Endothelial cell of umbilical vein (primary cell): ENCODE results near the gene IGSF9. TPM values are rescaled to one million over a fixed set of nuclear protein-coding genes. Genes with fewer than 3 reads are reported as not detected.

ENCODE experiments used
- BruUV-seq: library from RNA; stranded (reverse); fragments of 400-500 nt; replicated peaks from 2 replicates; lab custom pipeline; 2021; lab: Mats Ljungman, UMichigan
- CTCF ChIA-PET: fragments of 300-600, 350-600 bp; sonication (Branson Sonifier 250); formaldehyde crosslinking; loops from one replicate; lab custom pipeline; 2021; ENCODE audit warnings: antibody characterized with exemption, inconsistent platforms; lab: Charles Lee
- POLR2A ChIA-PET: fragments of 300-600, 350-600 bp; sonication (Branson Sonifier 250); formaldehyde crosslinking; loops from one replicate; lab custom pipeline; 2021; ENCODE audit warnings: antibody characterized with exemption, inconsistent platforms; lab: Charles Lee
- DNase-seq: peaks from one replicate; pipeline ENCODE4 v3.0.0-alpha.2; 2011; ENCODE audit warnings: low read depth, low spot score
- FAIRE-seq: peaks from 2 replicates; lab custom pipeline; 2011; peaks lifted over from hg19 to GRCh38; lab: Jason Lieb, UNC
- H2AFZ ChIP-seq: 2 replicates; pipeline ENCODE4 v1.6.0; 2012; ENCODE audit warnings: low read depth, low read length, control low read depth, inconsistent platforms
- H3K27ac ChIP-seq: 2 replicates; pipeline ENCODE4 v1.5.1; 2011; ENCODE audit warnings: low read depth, mild to moderate bottlenecking, control low read depth, low read length, moderate library complexity; ENCODE audit not compliant: insufficient read depth
- H3K27me3 ChIP-seq, 2 experiments: 2 replicates each; pipeline versions ENCODE4 v1.6.0 to v1.6.1; 2011; ENCODE audit warnings: low read length in 2 of 2, mixed read lengths in 1 of 2; ENCODE audit not compliant: control insufficient read depth in 2 of 2, insufficient read depth in 2 of 2
- H3K36me3 ChIP-seq, 2 experiments: 2 replicates in 1 of 2; 3 replicates in 1 of 2; pipeline ENCODE4 v1.5.1; 2011; ENCODE audit warnings: low read length in 2 of 2, mild to moderate bottlenecking in 1 of 2, moderate library complexity in 1 of 2; ENCODE audit not compliant: control insufficient read depth in 2 of 2, insufficient read depth in 2 of 2; ENCODE audit errors: extremely low read depth in 1 of 2
- H3K4me1 ChIP-seq: 3 replicates; pipeline ENCODE4 v1.5.1; 2011; ENCODE audit warnings: mild to moderate bottlenecking, low read length; ENCODE audit not compliant: control insufficient read depth, insufficient read depth; ENCODE audit errors: extremely low read depth
- H3K4me2 ChIP-seq: 2 replicates; pipeline ENCODE4 v1.6.1; 2011; ENCODE audit warnings: low read length, control low read depth, mixed read lengths; ENCODE audit not compliant: insufficient read depth
- H3K4me3 ChIP-seq, 3 experiments: fragments of 200-600 bp in 1 of 3; sonication (generic), shearing (Covaris generic) in 1 of 3; replicated peaks in 1 of 3; 2 replicates each; pipeline ENCODE4 v1.5.1; 2011 to 2016; ENCODE audit warnings: control low read depth in 3 of 3, low read length in 3 of 3, mild to moderate bottlenecking in 2 of 3, inconsistent platforms in 1 of 3, low read depth in 1 of 3, moderate library complexity in 1 of 3; ENCODE audit not compliant: insufficient read depth in 1 of 3
- H3K79me2 ChIP-seq: 2 replicates; pipeline ENCODE4 v1.6.0; 2012; ENCODE audit warnings: low read length, inconsistent platforms; ENCODE audit not compliant: control insufficient read depth, insufficient read depth
- H3K9ac ChIP-seq: replicated peaks from 2 replicates; pipeline ENCODE3; 2011; ENCODE audit warnings: low read length, control low read depth; ENCODE audit not compliant: insufficient read depth; ENCODE audit errors: extremely low read depth
- H3K9me1 ChIP-seq: replicated peaks from 3 replicates; pipeline ENCODE4 v1.6.0; 2011; ENCODE audit warnings: mild to moderate bottlenecking, low read length; ENCODE audit not compliant: control insufficient read depth, insufficient read depth; ENCODE audit errors: extremely low read depth
- H3K9me3 ChIP-seq: replicated peaks from 2 replicates; pipeline ENCODE4 v1.5.1; 2012; ENCODE audit warnings: low read length, inconsistent platforms; ENCODE audit not compliant: control insufficient read depth, insufficient read depth
- H4K20me1 ChIP-seq: replicated peaks from 2 replicates; pipeline ENCODE3; 2011; ENCODE audit warnings: mild to moderate bottlenecking, low read length; ENCODE audit not compliant: control insufficient read depth, insufficient read depth; ENCODE audit errors: extremely low read depth
- EZH2 ChIP-seq: IDR thresholded peaks from 2 replicates; pipeline ENCODE4 v1.6.1; 2012; ENCODE audit warnings: borderline replicate concordance, low read depth, mild to moderate bottlenecking, moderate library complexity, low read length, inconsistent platforms; ENCODE audit not compliant: severe bottlenecking
- FOS ChIP-seq: IDR thresholded peaks from 2 replicates; pipeline ENCODE4 v1.6.1; 2011; ENCODE audit warnings: mild to moderate bottlenecking, low read length, moderate library complexity, borderline replicate concordance; ENCODE audit not compliant: insufficient read depth
- GATA2 ChIP-seq: IDR thresholded peaks from 2 replicates; pipeline ENCODE4 v1.7.0; 2011; ENCODE audit warnings: low read depth, mild to moderate bottlenecking, moderate library complexity, mixed read lengths, low read length; ENCODE audit not compliant: insufficient read length, insufficient read depth
- JUN ChIP-seq: IDR thresholded peaks from 2 replicates; pipeline ENCODE4 v1.6.1; 2011; ENCODE audit warnings: borderline replicate concordance, low read depth; ENCODE audit not compliant: insufficient read length, insufficient read depth
- MYC ChIP-seq: IDR thresholded peaks from one replicate; pipeline ENCODE4 v1.6.1; 2011; ENCODE audit warnings: mild to moderate bottlenecking, low read depth, low read length
- POLR2A ChIP-seq: IDR thresholded peaks from 2 replicates; pipeline ENCODE4 v1.6.1; 2012; ENCODE audit warnings: low read depth, mild to moderate bottlenecking, control low read depth, low read length
- POLR2AphosphoS5 ChIP-seq: IDR thresholded peaks from 2 replicates; pipeline ENCODE4 v1.6.1; 2012; ENCODE audit warnings: low read depth, mild to moderate bottlenecking, control low read depth, low read length, moderate library complexity; ENCODE audit not compliant: insufficient read depth
- dilution Hi-C: fragments of 300-500 bp; cut with MboI; formaldehyde crosslinking; loops from one replicate; pipeline ENCODE4 v1.15.0; 2019; ENCODE audit warnings: low sequenced_read_pairs; ENCODE audit not compliant: extremely low pct_ligation_motif_present
- intact Hi-C: fragments of 100-400 bp; cut with micrococcal nuclease; formaldehyde crosslinking; loops from one replicate; pipeline ENCODE4 v1.10.0; 2022
- polyA plus RNA-seq, 4 experiments: library from polyadenylated mRNA; depleted of rRNA in 3 of 4; stranded (reverse) in 3 of 4; unstranded in 1 of 4; fragments of >200 nt; gene quantifications; 2 replicates each; pipeline versions ENCODE4 v1.2.1 to v1.2.3, GENCODE V29; 2011 to 2012; ENCODE audit warnings: missing spikeins in 1 of 4
- total RNA-seq: library from RNA; stranded (reverse); gene quantifications from 2 replicates; pipeline ENCODE4 v1.2.3, GENCODE V29; 2021
- TF ChIP-seq, protein P1 (sequence below): IDR thresholded peaks from 2 replicates; pipeline ENCODE4 v1.6.1; 2011; ENCODE audit not compliant: insufficient read depth, insufficient read length
- TF ChIP-seq, protein P2 (sequence below), 2 donors: IDR thresholded peaks; 1 replicate in 1 of 2; 2 replicates in 1 of 2; pipeline ENCODE4 v1.5.1; 2011; ENCODE audit warnings: low read length in 2 of 2, mild to moderate bottlenecking in 2 of 2, moderate library complexity in 2 of 2, control low read depth in 1 of 2, inconsistent platforms in 1 of 2, low read depth in 1 of 2; ENCODE audit not compliant: insufficient read depth in 1 of 2; ENCODE audit errors: extremely low read depth in 1 of 2

Gene IGSF9
- total and polyA plus RNA-seq, 2 donors (not counting 3 experiments of a cell fraction or from before 2014, with no cell fraction given), result 0.15 TPM

GRCh38 chr1:159891275-159892157 is 53.9 kb downstream of the IGSF9 start:
- no peak overlapping the region for H3K9ac ChIP-seq
- H3K27me3 ChIP-seq, result no peaks in the 10 kb centered on the region
- no peaks in the 10 kb centered on the region for H3K36me3 ChIP-seq
- no TSS peak for BruUV-seq
- dilution Hi-C loops, result loop anchor here (5.0 kb wide), 1 partner anchor 94 kb away; no protein-coding TSS in a partner anchor
- ChIA-PET CTCF (interaction anchor here (0.6 to 9.2 kb wide), 57 partner anchors 9 to 759 kb away, joined by 3 to 623 read pairs (median 5); partner anchors contain the start of genes CFAP45, DUSP23, FCRL6 and IGSF9), POLR2A (interaction anchor here (1.1 kb wide), 1 partner anchor 89 kb away, joined by 3 read pairs; no protein-coding TSS in a partner anchor)
- DNase-seq (peak; percentile 95), FAIRE-seq (peak; percentile 95)
- H3K4me3 ChIP-seq, result no peak overlapping the region
- no peaks in the 10 kb centered on the region for H4K20me1 ChIP-seq
- intact Hi-C loops, result loop anchor here (1.0 to 2.0 kb wide), 11 partner anchors 32 to 759 kb away; partner anchors contain the start of gene DUSP23
- peak; percentile 51 for TF ChIP-seq FOS
- TF ChIP-seq, protein P1, sequence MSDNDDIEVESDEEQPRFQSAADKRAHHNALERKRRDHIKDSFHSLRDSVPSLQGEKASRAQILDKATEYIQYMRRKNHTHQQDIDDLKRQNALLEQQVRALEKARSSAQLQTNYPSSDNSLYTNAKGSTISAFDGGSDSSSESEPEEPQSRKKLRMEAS, result peak; percentile 68
- TF ChIP-seq JUN, result peak; percentile 21
- peak; percentile 44 for TF ChIP-seq MYC
- peak; percentile 41 for TF ChIP-seq POLR2AphosphoS5
- peak; percentile 32 for TF ChIP-seq GATA2
- TF ChIP-seq EZH2, result no peak
- TF ChIP-seq POLR2A, result no peak
- TF ChIP-seq, protein P2, sequence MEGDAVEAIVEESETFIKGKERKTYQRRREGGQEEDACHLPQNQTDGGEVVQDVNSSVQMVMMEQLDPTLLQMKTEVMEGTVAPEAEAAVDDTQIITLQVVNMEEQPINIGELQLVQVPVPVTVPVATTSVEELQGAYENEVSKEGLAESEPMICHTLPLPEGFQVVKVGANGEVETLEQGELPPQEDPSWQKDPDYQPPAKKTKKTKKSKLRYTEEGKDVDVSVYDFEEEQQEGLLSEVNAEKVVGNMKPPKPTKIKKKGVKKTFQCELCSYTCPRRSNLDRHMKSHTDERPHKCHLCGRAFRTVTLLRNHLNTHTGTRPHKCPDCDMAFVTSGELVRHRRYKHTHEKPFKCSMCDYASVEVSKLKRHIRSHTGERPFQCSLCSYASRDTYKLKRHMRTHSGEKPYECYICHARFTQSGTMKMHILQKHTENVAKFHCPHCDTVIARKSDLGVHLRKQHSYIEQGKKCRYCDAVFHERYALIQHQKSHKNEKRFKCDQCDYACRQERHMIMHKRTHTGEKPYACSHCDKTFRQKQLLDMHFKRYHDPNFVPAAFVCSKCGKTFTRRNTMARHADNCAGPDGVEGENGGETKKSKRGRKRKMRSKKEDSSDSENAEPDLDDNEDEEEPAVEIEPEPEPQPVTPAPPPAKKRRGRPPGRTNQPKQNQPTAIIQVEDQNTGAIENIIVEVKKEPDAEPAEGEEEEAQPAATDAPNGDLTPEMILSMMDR (IDR thresholded peaks at IDR 0.05; ENCODE audit: extremely low read depth in 1 of 2, insufficient read depth in 1 of 2, low read depth in 1 of 2, low read length in 2 of 2), result peak; percentile 97 to 99
- peak overlapping the region; percentile 27 for H3K27ac ChIP-seq
- H3K4me1 ChIP-seq, result peaks cover 21% of the 10 kb centered on the region
- H3K9me1 ChIP-seq, result no peaks in the 10 kb centered on the region
- H3K4me2 ChIP-seq, result no peak overlapping the region
- no peak overlapping the region for H2AFZ ChIP-seq
- H3K79me2 ChIP-seq, result no peaks in the 10 kb centered on the region
- no peaks in the 10 kb centered on the region for H3K9me3 ChIP-seq
